ENCODE data around the gene QRFPR. TPM values are rescaled to one million over a fixed set of nuclear protein-coding genes. Genes with fewer than 3 reads are reported as not detected.
A peak's percentile ranks its signal among the peaks of the same experiment; 100 is the strongest.

QRFPR gene
- total RNA-seq, 2 experiments from 2014 or later, result not detected

DNA sequence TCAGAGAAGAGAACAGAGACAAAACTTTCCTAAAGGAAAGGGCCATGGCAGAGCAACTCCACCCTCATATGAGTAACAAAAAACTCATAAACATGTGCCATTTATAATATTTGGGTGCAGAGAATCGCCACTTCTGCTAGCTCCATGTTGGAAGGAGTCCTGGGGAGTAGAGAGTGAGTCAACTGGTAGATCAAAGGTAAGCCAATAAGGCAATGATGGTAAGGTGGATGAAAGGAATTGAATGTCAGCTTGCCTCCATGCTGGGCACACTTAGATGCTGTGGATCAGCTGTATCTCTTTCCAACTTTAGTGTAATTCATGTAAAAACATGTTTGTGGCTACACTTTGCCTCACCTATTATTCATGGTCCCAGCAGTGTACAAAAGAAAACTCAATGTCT is 4.7 kb downstream of the QRFPR start:
- peaks cover 10% of the 10 kb centered on the region for H3K4me1 Mint-ChIP-seq
- peaks cover 55% of the 10 kb centered on the region for H3K27me3 Mint-ChIP-seq
- POLR2A ChIA-PET, result no interaction called here
- H3K4me3 Mint-ChIP-seq, result no peak overlapping the region
- no peak for DNase-seq
- CTCF ChIA-PET, result no interaction called here
- H3K9me3 Mint-ChIP-seq, result no peaks in the 10 kb centered on the region
- no peaks in the 10 kb centered on the region for H3K36me3 Mint-ChIP-seq (ENCODE audit: low read depth)
- no peak overlapping the region for H3K27ac Mint-ChIP-seq

DNA sequence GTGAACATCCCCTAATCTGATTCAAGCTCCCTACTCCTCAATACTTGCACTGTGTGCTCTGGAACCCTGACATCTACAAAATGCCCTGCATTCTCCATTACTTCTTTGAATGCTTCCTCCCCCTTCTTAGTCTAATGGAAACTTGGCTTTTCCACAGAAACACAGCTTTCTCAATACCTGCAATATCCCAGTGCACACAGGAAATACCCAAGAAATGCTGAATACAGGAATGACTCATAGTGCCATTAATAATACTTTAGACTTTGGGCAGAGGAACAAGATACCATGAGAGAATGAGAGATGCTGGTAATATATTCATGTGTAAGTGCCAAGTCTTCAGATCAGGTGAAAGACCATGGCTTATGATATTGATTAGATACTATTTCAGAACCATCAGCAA is 5.6 kb downstream of the QRFPR start:
- ChIA-PET POLR2A (no interaction called here), CTCF (no interaction called here)
- Mint-ChIP-seq H3K36me3 (ENCODE audit: low read depth) (no peaks in the 10 kb centered on the region), H3K4me3 (no peak overlapping the region), H3K4me1 (peaks cover 9% of the 10 kb centered on the region), H3K27me3 (peaks cover 47% of the 10 kb centered on the region), H3K27ac (no peak overlapping the region), H3K9me3 (no peaks in the 10 kb centered on the region)
- no peak for DNase-seq

DNA sequence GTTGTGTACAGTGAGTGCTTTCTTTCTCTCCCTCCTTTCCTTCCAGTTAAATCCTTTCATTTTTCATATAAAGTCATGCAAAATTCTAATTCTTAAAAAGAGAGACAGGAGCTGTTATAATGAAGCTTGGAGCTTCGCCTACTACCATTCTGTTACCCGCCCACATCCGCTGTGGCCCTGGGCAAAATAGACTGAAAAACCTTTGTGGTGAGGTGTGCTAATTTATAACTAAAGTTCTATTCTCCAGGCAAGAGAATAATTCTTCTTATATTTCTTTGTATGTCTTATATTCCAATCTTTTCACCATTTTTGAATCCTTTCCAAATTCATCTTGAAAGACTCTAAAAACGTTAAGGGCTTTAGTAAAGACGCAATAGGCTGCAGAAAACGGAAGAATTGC is 7.0 kb downstream of the QRFPR start:
- DNase-seq, result no peak
- Mint-ChIP-seq H3K36me3 (ENCODE audit: low read depth) (no peaks in the 10 kb centered on the region), H3K27ac (no peak overlapping the region), H3K9me3 (no peaks in the 10 kb centered on the region), H3K27me3 (peaks cover 34% of the 10 kb centered on the region), H3K4me1 (peaks cover 1% of the 10 kb centered on the region), H3K4me3 (no peak overlapping the region)
- ChIA-PET POLR2A (no interaction called here), CTCF (interaction anchor here (1.2 kb wide), 1 partner anchor 9 kb away, joined by 3 read pairs; no protein-coding TSS in a partner anchor)

DNA sequence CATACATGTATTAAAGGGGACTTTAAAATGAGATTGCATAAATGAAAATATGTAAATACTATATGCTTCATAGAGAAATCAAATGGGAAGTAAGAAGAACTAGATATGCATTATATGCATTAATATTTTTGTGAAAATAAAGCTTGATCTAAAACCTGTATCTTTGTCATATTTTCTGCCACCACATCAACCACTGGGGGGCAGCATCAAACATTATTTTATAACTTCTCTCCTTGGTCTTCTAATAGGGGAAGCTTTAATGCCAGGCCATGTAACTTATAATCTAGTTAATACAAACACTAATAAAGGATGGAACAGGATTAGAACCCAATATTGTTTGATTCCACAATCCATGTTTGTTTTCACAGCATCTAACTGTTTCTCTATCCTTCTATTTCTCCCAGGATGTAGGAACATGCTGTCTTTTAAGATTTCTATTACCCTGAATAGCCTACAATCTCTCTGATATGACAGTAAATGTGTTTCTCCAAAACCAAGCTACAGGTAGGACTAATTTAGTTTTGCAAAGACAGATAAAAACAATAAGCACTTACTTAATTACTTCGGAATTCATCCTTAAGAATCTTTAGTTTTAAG is 10.0 kb downstream of the QRFPR start:
- Mint-ChIP-seq H3K27me3 (peaks cover 19% of the 10 kb centered on the region), H3K4me3 (no peak overlapping the region), H3K9me3 (no peaks in the 10 kb centered on the region), H3K36me3 (ENCODE audit: low read depth) (no peaks in the 10 kb centered on the region), H3K27ac (no peak overlapping the region), H3K4me1 (peaks cover 1% of the 10 kb centered on the region)
- ChIA-PET POLR2A (no interaction called here), CTCF (interaction anchor here (0.7 to 1.8 kb wide), 20 partner anchors 8 to 366 kb away, joined by 3 to 16 read pairs (median 4); no protein-coding TSS in a partner anchor)
- peak; percentile 38 for DNase-seq

DNA sequence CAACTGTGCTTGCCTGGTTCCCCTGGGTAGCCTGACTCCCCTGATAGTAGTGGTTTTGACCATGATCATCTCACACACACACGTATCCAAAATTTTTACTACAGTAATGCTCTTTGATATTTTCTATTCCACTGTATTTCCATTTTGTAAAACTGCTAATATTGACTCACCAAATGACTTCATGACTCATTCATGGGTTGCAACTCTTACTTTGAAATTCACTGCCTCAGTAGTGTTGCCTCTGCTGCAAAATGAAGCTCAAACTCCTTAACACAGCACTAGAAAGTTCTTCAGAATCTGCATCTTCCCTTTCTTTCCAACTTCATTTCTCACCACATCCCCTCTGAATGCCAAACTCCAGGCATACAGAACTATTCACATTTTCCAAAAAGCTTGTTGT is 20.3 kb downstream of the QRFPR start:
- H3K4me3 Mint-ChIP-seq, result no peak overlapping the region
- H3K4me1 Mint-ChIP-seq, result no peaks in the 10 kb centered on the region
- POLR2A ChIA-PET, result no interaction called here
- H3K27ac Mint-ChIP-seq, result no peak overlapping the region
- H3K27me3 Mint-ChIP-seq, result peaks cover 4% of the 10 kb centered on the region
- no peaks in the 10 kb centered on the region for H3K9me3 Mint-ChIP-seq
- H3K36me3 Mint-ChIP-seq (ENCODE audit: low read depth), result no peaks in the 10 kb centered on the region
- CTCF ChIA-PET, result no interaction called here
- DNase-seq, result no peak

DNA sequence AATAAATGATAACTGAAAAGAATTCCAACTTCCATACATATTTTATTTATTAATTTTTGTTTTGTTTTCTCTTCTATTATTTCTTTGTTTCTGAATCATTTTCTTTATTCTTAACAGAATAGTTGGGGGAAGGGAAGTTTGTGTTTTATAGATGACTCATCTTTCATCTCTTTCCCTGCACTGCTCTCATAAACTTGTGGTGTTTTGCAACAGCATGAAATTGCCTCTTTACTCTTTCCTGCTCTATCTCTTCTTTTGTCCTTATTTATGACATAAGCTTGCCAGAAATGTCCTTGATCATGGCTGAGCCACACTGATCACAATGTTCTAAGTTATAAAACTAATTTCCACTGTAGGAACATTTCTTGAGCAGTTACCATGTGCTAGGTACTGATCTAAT is 22.3 kb downstream of the QRFPR start:
- no peak for DNase-seq
- no peaks in the 10 kb centered on the region for H3K9me3 Mint-ChIP-seq
- no peak overlapping the region for H3K4me3 Mint-ChIP-seq
- peaks cover 20% of the 10 kb centered on the region for H3K27me3 Mint-ChIP-seq
- no peak overlapping the region for H3K27ac Mint-ChIP-seq
- POLR2A ChIA-PET, result no interaction called here
- CTCF ChIA-PET, result no interaction called here
- H3K36me3 Mint-ChIP-seq (ENCODE audit: low read depth), result no peaks in the 10 kb centered on the region
- no peaks in the 10 kb centered on the region for H3K4me1 Mint-ChIP-seq

DNA sequence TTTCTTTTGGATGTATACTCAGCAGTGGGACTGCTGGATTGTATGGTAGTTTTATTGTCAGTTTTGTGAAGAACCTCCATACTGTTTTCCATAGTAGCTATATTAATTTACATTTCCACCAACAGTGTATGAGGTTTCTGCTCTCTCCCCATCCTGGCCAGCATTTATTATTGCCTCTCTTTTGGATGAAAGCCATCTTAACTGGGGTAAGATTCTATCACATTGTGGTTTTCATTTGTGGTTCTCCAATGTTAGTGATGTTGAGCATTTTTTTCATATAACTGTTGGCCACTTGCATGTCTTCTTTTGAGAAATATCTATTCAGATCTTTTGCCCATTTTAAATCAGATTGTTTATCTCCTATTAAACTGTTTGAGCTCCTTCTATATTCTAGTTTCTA is 27.6 kb downstream of the QRFPR start:
- no peaks in the 10 kb centered on the region for H3K4me1 Mint-ChIP-seq
- peaks cover 32% of the 10 kb centered on the region for H3K27me3 Mint-ChIP-seq
- ChIA-PET POLR2A (no interaction called here), CTCF (no interaction called here)
- no peaks in the 10 kb centered on the region for H3K9me3 Mint-ChIP-seq
- H3K27ac Mint-ChIP-seq, result no peak overlapping the region
- no peak overlapping the region for H3K4me3 Mint-ChIP-seq
- H3K36me3 Mint-ChIP-seq (ENCODE audit: low read depth), result no peaks in the 10 kb centered on the region
- DNase-seq, result no peak

DNA sequence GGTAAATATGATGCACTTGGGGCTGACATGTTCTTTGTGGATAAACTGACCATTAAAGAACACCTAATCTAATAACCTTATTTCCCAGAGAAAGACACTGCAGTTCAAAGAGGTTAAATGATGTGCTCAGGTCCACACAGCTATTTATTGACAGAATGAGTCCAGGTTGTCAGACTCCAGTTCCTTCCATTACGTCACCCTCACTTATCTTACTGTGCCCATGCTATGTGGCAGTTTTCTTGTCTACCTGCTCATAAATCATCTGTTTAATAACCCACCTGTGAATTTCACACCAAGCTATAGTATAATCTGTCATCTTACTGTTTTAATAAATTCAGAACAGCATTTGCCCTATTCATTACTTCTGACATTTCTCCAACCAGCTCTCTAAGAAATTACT is 36.7 kb downstream of the QRFPR start:
- no peaks in the 10 kb centered on the region for H3K4me1 Mint-ChIP-seq
- CTCF ChIA-PET, result no interaction called here

DNA sequence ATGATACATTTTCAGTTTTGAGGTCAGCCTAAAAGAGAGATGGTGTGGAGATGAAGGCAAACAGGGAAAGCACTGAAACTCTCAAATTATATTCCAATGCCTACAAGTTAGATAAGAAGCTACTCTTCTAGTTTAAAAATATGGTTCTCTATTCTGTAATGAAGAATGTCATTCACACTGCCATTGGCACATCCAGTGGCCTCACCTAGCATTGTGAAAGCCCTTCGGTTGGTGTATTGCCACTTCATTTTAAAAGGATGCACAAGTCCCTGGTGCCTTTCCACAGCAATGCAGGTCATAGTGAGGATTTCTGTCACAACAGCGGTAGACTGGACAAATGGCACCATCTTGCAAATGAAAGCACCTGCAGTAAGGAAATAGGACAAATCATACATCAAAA is 40.6 kb downstream of the QRFPR start:
- Mint-ChIP-seq H3K36me3 (ENCODE audit: low read depth) (no peaks in the 10 kb centered on the region), H3K4me1 (no peaks in the 10 kb centered on the region), H3K9me3 (no peaks in the 10 kb centered on the region), H3K27me3 (peaks cover 11% of the 10 kb centered on the region), H3K27ac (no peak overlapping the region), H3K4me3 (no peak overlapping the region)
- ChIA-PET POLR2A (no interaction called here), CTCF (no interaction called here)
- no peak for DNase-seq

More for the DNA sequence above, 36.7 kb downstream of the QRFPR start:
- DNase-seq, result no peak
- Mint-ChIP-seq H3K27ac (no peak overlapping the region), H3K9me3 (no peaks in the 10 kb centered on the region), H3K4me3 (no peak overlapping the region), H3K36me3 (ENCODE audit: low read depth) (no peaks in the 10 kb centered on the region), H3K27me3 (peaks cover 16% of the 10 kb centered on the region)
- POLR2A ChIA-PET, result no interaction called here

DNA sequence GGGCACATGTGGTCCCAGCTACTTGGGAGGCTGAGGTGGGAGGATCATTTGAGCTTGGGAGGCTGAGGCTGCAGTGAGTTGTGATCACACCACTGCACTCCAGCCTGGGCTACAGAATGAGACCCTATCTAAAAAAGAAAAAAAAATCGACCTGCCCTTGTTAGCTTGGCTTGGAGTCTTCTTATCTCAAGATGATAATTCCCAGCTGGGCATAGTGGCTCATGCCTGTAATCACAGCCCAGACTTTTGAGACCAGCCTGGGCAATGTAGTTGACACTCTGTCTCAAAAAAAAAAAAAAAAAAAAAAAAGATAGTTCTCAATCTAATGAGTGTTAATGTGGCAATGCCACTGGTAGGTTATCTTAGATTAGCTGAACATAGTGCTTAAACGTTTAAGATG is 41.0 kb downstream of the QRFPR start:
- DNase-seq, result no peak
- H3K4me1 Mint-ChIP-seq, result no peaks in the 10 kb centered on the region
- peaks cover 8% of the 10 kb centered on the region for H3K27me3 Mint-ChIP-seq
- H3K9me3 Mint-ChIP-seq, result no peaks in the 10 kb centered on the region
- H3K36me3 Mint-ChIP-seq (ENCODE audit: low read depth), result no peaks in the 10 kb centered on the region
- no peak overlapping the region for H3K4me3 Mint-ChIP-seq
- ChIA-PET CTCF (no interaction called here), POLR2A (no interaction called here)
- H3K27ac Mint-ChIP-seq, result no peak overlapping the region

DNA sequence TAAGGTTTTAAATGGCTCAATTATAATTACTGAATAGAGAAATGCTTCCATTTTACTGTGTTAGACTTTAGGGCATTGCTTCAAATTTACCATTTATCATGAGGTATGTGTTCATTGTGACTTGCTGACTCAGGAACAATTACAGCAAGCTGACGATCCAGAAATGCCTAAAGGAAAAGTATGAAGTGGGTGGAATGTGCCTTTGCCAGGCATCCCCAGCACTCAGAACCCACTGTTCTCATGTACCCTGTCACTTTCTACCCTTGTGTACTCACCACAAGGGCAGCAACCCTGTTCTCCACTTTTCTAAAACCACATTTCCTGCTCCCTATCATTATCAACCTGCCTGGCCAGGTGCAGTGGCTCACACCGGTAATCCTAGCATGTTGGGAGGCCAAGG is 41.5 kb downstream of the QRFPR start:
- no peak overlapping the region for H3K27ac Mint-ChIP-seq
- CTCF ChIA-PET, result no interaction called here
- POLR2A ChIA-PET, result no interaction called here

DNA sequence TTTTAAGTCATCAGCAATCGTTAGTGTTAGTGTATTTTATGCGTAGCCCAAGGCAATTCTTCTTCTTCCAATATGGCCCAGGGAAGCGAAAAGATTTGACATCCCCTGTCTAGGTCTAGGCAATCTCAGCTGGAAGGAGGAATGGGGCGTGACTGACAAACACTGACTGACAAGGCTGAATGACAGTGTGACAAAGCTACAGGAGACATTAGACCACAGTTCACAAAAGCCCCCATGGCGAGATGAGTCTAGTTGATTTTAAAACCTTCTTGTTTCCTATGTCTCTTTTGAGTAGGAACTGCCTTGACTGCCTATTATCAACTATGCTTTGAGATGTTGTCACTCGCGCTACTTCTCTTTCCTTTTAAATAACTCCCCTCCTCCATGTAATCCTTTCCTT is 42.3 kb downstream of the QRFPR start:
- no peak overlapping the region for H3K27ac Mint-ChIP-seq
- ChIA-PET CTCF (no interaction called here), POLR2A (no interaction called here)
- H3K4me1 Mint-ChIP-seq, result no peaks in the 10 kb centered on the region
- no peak for DNase-seq
- H3K27me3 Mint-ChIP-seq, result peaks cover 11% of the 10 kb centered on the region
- no peak overlapping the region for H3K4me3 Mint-ChIP-seq
- no peaks in the 10 kb centered on the region for H3K9me3 Mint-ChIP-seq
- no peaks in the 10 kb centered on the region for H3K36me3 Mint-ChIP-seq (ENCODE audit: low read depth)

More for the DNA sequence above, 41.5 kb downstream of the QRFPR start:
- Mint-ChIP-seq H3K4me3 (no peak overlapping the region), H3K36me3 (ENCODE audit: low read depth) (no peaks in the 10 kb centered on the region), H3K9me3 (no peaks in the 10 kb centered on the region), H3K27me3 (peaks cover 9% of the 10 kb centered on the region), H3K4me1 (no peaks in the 10 kb centered on the region)
- no peak for DNase-seq

DNA sequence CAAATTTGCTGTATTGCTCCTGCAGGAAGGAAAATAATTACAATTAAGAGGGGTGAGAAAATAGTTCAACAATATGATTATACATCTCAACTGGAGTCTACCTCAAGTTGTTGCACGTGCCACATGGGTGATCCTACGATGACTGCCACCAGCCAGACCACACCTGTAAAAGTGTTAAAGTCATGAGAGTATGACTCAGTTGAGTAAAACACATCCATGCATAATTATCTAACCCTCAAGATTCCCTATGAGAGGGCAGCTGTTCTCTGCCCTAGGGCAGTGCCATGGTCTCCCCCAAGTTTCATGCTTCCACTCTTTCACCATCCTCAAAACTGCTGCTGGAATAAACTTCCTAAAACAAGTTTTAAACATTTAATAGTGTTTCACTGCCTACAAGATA is 44.1 kb downstream of the QRFPR start:
- no peaks in the 10 kb centered on the region for H3K9me3 Mint-ChIP-seq
- no peaks in the 10 kb centered on the region for H3K36me3 Mint-ChIP-seq (ENCODE audit: low read depth)
- H3K27ac Mint-ChIP-seq, result no peak overlapping the region
- H3K4me1 Mint-ChIP-seq, result no peaks in the 10 kb centered on the region
- no peak overlapping the region for H3K4me3 Mint-ChIP-seq
- POLR2A ChIA-PET, result no interaction called here
- CTCF ChIA-PET, result interaction anchor here (0.8 kb wide), 1 partner anchor 34 kb away, joined by 3 read pairs; no protein-coding TSS in a partner anchor
- H3K27me3 Mint-ChIP-seq, result peaks cover 9% of the 10 kb centered on the region
- DNase-seq, result no peak

DNA sequence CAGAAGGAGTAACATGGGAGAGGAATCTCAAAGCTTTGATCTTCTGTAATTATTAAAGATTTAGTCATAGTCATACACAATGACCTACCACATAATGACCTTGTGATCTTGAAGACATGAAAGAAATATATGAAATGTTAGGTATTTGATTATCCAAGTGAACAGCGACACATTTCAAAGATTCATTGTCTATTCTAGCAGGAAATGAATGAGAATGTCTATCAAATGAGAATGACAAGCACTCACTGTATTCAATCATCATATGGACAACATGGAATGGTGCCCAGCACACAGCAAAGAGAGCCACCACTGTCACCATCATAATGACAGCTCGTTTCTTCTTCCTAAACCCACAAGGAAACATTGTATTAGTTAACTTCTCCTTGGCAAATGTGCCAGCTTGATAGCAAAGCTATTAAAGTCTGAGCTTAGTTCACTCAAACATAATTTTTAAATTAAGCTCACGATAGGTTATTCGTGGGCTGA is 50.6 kb downstream of the QRFPR start:
- Mint-ChIP-seq H3K4me3 (no peak overlapping the region), H3K4me1 (no peaks in the 10 kb centered on the region), H3K27me3 (peaks cover 23% of the 10 kb centered on the region), H3K27ac (no peak overlapping the region), H3K9me3 (no peaks in the 10 kb centered on the region), H3K36me3 (ENCODE audit: low read depth) (no peaks in the 10 kb centered on the region)
- DNase-seq, result no peak
- POLR2A ChIA-PET, result no interaction called here
- CTCF ChIA-PET, result no interaction called here

Data from activated CD4-positive, alpha-beta memory T cell treated with anti-CD3 and anti-CD28 coated beads, Interleukin-2, amount 10 ng/mL, durations not matched to agents 7 days and 5 days (primary cell).